MM.1S (cell line): ENCODE results near the gene RPL3.

Source experiments
- CTCF ChIP-seq: fragments of 300-600 bp; sonication (generic); IDR thresholded peaks from 2 replicates; pipeline ENCODE4 v1.5.1; 2016; ENCODE audit warnings: antibody characterized with exemption, low read length, mixed read lengths
- EZH2 ChIP-seq: fragments of 300-600 bp; sonication (generic); optimal IDR thresholded peaks from 2 replicates; pipeline ENCODE3; 2017; ENCODE audit warnings: low read depth, mild to moderate bottlenecking, antibody characterized with exemption, low read length, mixed read lengths
- EZH2phosphoT487 ChIP-seq: fragments of 300-600 bp; sonication (generic); IDR thresholded peaks from 2 replicates; pipeline ENCODE4 v1.6.1; 2018; ENCODE audit warnings: antibody characterized with exemption, low read length

GRCh38 chr22:39325392-39325932 is 6.0 kb upstream of the RPL3 start:
- TF ChIP-seq CTCF: no peak
- TF ChIP-seq EZH2: no peak
- no peak for TF ChIP-seq EZH2phosphoT487
